Body of pancreas (tissue), 4 donors: Measurements from ENCODE around the gene FAM131C.

ENCODE experiments used
- CTCF ChIP-seq, 7 experiments: fragments of 450-650 bp in 4 of 7; fragments of 200-600 bp in 3 of 7; sonication (generic) in 3 of 7; IDR thresholded peaks; one replicate each; pipeline ENCODE4 v1.5.1; 2016 to 2019; ENCODE audit warnings: antibody characterized with exemption in 7 of 7
- POLR2A ChIP-seq, 3 donors: fragments of 450-650 bp; IDR thresholded peaks; one replicate each; pipeline ENCODE4 v1.6.1; 2016; ENCODE audit warnings: antibody characterized with exemption in 3 of 3, mild to moderate bottlenecking in 2 of 3

- TF ChIP-seq CTCF (IDR thresholded peaks at IDR 0.05) (no peak), POLR2A (IDR thresholded peaks at IDR 0.05) (no peak)
These were observed 22.4 kb downstream of the FAM131C start for GRCh38 chr1:16051039-16051438.
